Measurements from ENCODE around the gene FBN2.

Gene FBN2

DNA sequence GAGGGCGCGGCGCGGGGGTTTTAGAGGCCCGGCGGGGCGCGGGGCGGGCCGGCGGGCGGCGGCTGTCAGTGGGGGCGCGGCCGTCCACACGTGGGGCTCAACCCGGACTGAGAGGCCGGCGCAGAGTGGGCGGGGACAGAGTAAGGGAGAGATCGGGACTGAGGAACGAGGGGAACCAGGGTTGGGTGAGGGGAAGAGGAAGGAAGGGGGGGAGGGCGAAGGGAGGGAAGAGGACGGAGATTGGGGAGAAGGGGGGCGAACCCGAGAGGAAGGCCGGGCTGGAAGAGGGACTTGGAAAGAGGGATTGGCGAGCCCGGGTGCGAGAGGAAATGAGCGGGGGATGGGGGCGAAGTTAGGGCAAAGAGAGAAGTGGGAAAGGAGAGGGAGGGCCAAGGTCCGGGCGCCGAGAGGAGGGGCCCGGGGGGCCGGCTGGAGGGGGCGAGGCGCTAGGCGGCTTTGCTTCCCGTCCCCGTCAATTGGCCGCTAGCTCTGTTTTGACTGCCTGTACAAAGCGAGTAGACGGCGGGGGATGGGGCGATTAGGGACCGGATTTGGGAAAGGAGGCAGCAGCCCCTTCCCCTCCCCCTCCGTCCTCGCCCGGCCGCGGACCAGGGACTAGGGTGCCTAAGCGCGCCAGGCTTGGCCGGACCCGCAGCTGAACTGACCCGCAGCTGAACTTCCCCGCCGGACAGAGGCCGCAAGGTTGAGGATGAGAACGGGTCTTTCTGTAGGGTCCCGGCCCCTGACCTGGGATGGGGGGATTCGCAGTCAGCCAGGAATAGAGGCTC lies 399 bp upstream of the FBN2 start:
- Histone ChIP-seq H3K27ac (no peak overlapping the region), H3K4me3 (ENCODE audit: low read depth, low read length) (peak overlapping the region; percentile 57)

DNA sequence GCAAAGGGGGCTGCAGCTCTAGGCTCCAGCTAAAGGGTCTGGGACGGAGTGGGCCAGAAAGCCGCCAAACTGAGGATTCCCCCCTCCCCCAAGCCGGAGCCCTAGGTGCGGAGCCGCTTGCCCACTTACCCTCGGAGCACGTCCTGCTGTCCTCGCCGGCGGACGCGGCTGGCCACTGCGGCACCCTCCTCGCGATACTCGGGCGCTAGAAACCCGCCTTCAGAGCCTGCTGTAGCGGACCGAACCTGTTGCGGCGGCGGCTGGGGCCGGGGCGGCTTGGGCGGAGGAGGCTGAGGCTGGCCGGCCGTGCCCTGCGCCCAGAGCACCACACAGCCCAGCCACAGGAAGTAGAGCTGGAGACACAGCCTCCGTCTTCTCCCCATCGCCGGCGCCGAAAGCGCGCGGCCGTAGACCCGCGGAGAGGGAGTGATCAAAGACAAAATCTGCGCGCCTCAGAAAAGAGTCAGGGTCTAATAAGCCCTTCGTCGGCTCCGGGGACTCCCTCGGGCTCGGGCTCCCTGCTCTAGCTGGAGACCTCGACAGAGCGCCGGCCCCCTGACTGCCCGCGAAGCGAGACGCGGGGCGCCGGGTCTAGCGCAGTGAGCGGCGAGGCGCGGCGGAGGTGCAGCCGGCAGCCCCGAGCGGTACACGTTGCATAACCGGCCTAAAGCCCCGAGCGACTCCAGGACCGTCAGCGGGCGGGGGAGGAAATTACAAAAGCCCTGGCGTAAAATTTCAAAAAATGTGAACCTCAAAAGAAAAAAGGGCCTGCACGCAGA lies 635 bp downstream of the FBN2 start:
- H3K27me3 ChIP-seq (ENCODE audit: insufficient read depth, low read depth, severe bottlenecking) = peaks cover 41% of the 10 kb centered on the region
- no peak for TF ChIP-seq CTCF (IDR thresholded peaks at IDR 0.05; ENCODE audit: low read depth, low read length)
- H3K4me3 ChIP-seq (ENCODE audit: low read depth, low read length) = peak overlapping the region; percentile 57
- H3K27ac ChIP-seq = no peak overlapping the region
- peak; percentile 15 for DNase-seq
- H3K9me3 ChIP-seq (ENCODE audit: severe bottlenecking) = no peaks in the 10 kb centered on the region
- H3K36me3 ChIP-seq = no peaks in the 10 kb centered on the region

More for the DNA sequence above, 399 bp upstream of the FBN2 start:
- Histone ChIP-seq H3K36me3 (no peaks in the 10 kb centered on the region), H3K9me3 (ENCODE audit: severe bottlenecking) (no peaks in the 10 kb centered on the region), H3K27me3 (ENCODE audit: insufficient read depth, low read depth, severe bottlenecking) (peaks cover 41% of the 10 kb centered on the region)
- no peak for TF ChIP-seq CTCF (IDR thresholded peaks at IDR 0.05; ENCODE audit: low read depth, low read length)
- peak; percentile 24 for DNase-seq

GRCh38 chr5:128536254-128537220 lies 1.5 kb downstream of the FBN2 start:
- H3K9me3 ChIP-seq (ENCODE audit: severe bottlenecking) = no peaks in the 10 kb centered on the region
- peak overlapping the region; percentile 57 for H3K4me3 ChIP-seq (ENCODE audit: low read depth, low read length)
- no peak overlapping the region for H3K27ac ChIP-seq
- no peaks in the 10 kb centered on the region for H3K36me3 ChIP-seq
- no peak for TF ChIP-seq CTCF (IDR thresholded peaks at IDR 0.05; ENCODE audit: low read depth, low read length)
- no peak for DNase-seq
- H3K27me3 ChIP-seq (ENCODE audit: insufficient read depth, low read depth, severe bottlenecking) = peaks cover 41% of the 10 kb centered on the region

DNA sequence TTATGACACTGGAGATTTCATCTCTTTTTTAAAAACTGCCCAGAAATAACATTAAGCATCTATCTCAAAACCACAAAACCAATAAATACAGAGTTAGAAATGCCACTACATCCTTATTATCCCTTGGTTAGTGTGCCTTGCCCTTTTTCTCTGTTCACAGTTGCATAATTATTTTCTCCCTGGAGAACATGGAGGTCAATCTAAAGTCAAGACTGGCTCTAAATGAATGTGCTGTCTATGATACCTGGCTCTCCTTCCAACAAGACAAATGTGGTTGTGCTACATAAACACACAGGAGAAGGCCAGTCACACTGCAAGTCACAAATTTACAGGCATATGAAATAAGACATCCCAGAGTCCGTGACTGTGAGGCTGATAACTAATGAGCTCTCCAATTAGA lies 2.8 kb downstream of the FBN2 start:
- H3K36me3 ChIP-seq = no peaks in the 10 kb centered on the region
- H3K9me3 ChIP-seq (ENCODE audit: severe bottlenecking) = no peaks in the 10 kb centered on the region
- H3K27ac ChIP-seq = no peak overlapping the region
- H3K27me3 ChIP-seq (ENCODE audit: insufficient read depth, low read depth, severe bottlenecking) = peaks cover 41% of the 10 kb centered on the region
- H3K4me3 ChIP-seq (ENCODE audit: low read depth, low read length) = no peak overlapping the region
- TF ChIP-seq CTCF (IDR thresholded peaks at IDR 0.05; ENCODE audit: low read depth, low read length) = no peak
- DNase-seq = no peak

- Histone ChIP-seq H3K27me3 (ENCODE audit: insufficient read depth, low read depth, severe bottlenecking) (peaks cover 41% of the 10 kb centered on the region), H3K4me3 (ENCODE audit: low read depth, low read length) (no peak overlapping the region), H3K27ac (no peak overlapping the region), H3K36me3 (no peaks in the 10 kb centered on the region), H3K9me3 (ENCODE audit: severe bottlenecking) (no peaks in the 10 kb centered on the region)
- no peak for DNase-seq
- TF ChIP-seq CTCF (IDR thresholded peaks at IDR 0.05; ENCODE audit: low read depth, low read length) = no peak
Measured at GRCh38 chr5:128534726-128535125, 3.3 kb downstream of the FBN2 start.

Data from WERI-Rb-1 (cell line).